C1 segment of cervical spinal cord (tissue), 14 donors: ENCODE data around the gene CORO2A.

Experiments
- DNase-seq, 14 donors: peaks; one replicate each; lab custom pipeline; 2025; lab: John Stamatoyannopoulos, UW

CORO2A gene

GRCh38 chr9:98219794-98220370, 27.4 kb upstream of the CORO2A start:
- DNase-seq, result no peak

- DNase-seq, result no peak
Measured at GRCh38 chr9:98219364-98219716, 26.9 kb upstream of the CORO2A start.

DNA sequence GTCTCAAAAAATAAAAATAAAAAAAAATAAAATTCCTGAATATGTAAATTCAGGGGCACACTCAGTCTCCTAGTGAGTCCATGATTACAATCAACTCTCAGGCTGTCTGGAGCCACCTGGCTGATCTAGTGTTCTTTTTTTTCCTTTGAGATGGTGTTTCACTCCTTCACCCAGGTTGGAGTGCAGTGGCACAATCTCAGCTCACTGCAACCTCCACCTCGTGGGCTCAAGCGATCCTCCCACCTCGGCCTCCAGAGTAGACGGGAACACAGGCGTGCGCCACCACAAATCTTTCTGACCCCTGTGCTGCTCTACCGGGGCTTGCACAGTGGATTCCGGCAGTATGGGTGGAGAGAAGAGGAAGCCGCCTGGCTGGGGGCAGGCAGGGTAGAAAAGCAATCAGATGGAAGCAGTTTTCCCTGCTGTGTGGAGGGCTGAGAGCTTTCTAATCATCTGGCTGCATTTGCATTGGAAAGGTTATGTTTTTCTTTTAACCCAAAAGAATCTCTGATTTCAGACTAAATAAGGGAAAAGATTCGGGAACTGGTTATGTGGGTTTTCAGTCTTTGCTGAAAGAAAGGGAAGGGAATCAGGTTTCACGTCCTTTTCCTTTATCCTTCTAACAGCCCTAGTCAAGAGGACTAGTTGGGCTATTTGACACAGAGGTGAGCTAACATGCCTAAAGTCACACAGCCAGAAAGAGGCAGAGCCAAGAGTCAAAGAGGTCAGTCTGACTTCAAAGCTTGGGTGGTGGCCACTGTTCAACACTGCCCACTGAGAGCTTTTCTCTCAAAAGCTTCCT, 26.3 kb upstream of the CORO2A start:
- no peak for DNase-seq

GRCh38 chr9:98217255-98217654, 24.8 kb upstream of the CORO2A start:
- DNase-seq, result no peak

GRCh38 chr9:98216391-98216790, 24.0 kb upstream of the CORO2A start:
- no peak for DNase-seq

DNA sequence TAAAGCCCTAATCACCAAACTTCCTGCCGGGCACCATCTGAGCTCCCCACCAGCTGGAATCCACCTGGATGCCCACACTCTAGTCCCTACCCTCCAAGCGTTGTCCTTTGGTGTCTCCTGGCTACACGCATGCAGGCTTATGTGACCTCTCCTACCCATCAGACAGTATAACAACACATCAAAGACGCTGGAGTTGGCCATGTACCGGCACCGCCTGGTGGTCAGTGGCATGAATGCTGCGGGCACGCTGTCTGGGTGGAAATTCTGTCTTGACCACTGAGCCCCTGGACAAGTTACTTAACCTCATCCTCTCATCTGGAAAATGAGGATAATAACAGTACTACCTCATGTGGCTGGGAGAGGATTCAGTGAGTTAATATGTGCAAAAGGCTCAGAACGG, 23.4 kb upstream of the CORO2A start:
- no peak for DNase-seq

- no peak for DNase-seq
Measured at GRCh38 chr9:98215271-98215670, 22.8 kb upstream of the CORO2A start.

DNA sequence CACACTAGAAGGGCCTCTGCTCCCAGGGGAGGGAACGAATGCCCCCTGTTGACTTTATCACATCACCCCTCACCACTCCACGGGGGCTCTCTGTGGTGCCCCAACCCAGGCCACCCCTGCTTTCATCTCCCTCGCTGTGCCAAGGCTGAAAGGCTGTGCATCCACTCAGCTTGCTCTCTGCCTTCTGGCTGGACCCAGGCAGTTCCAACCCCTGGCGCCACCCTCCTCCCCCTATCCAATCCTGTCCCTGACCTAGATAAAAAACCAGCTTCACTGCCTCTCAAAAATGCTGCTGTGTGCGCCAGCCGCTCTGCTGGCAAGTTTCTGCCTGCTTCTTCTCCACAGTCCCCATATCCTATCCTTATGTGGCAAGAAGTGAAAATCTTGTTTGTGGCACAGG, 22.4 kb upstream of the CORO2A start:
- peak in 3 of 14 donors; percentile 7 to 10 (median 9) for DNase-seq

DNA sequence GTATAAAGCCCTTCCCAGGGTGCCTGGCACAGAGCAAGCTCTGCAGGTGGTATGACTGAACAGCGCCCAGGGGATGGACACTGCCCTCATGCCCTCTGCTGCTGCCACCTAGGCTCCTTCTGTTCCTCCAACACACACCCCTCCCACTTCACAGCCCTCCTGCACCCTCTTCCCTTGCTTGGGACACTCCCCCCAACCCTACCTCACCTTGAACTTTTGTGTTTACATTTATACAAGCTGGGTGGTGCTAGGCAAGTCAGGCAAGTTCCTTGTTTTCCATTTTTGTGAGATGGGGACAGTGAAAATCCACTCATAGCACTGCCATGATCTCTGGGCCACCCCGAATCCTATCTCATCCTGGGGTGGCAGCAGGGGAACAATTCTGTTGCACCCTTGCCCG, 18.8 kb upstream of the CORO2A start:
- no peak for DNase-seq

DNA sequence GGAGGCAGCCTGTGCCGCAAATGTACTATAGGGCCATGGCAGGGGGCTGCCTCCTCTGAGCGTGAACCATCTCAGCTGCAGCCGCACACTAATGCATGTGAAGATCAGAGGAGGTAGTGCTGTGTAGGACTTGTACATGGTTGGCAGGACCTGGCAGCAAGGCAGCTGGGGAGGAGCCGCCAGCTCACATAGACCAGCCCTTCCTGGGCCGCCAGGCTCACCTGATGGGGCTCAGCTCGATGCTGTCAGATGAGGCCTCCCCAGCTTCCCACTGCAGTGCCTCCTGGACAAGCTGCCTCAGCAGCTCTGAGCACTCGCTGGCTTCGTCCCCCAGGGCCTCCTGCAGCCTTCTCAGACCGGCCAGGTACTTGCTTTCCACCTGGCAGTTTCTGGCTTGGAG, 18.0 kb upstream of the CORO2A start:
- DNase-seq, result no peak

GRCh38 chr9:98209530-98209929, 17.1 kb upstream of the CORO2A start:
- no peak for DNase-seq

GRCh38 chr9:98208635-98209034, 16.2 kb upstream of the CORO2A start:
- no peak for DNase-seq

GRCh38 chr9:98207606-98208005, 15.2 kb upstream of the CORO2A start:
- no peak for DNase-seq

DNA sequence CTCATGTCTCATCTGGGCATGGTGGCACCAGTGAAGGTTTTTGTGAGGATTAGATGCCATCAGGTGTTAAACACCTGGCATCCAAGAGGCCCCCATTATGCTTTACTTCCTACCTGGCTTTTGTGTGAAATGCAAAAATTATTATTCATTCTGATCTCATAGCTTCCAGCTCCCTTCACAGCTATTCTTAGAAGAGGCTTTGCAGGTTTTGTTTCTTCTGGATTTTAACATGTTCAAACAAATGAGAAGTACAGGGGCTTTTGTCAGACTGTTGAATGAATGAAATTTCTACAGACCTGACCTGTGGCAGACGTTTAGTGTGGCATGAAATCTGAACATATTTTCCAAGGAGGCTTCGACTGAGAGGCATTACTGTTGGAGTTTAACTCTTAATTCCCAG, 14.3 kb upstream of the CORO2A start:
- DNase-seq, result no peak

DNA sequence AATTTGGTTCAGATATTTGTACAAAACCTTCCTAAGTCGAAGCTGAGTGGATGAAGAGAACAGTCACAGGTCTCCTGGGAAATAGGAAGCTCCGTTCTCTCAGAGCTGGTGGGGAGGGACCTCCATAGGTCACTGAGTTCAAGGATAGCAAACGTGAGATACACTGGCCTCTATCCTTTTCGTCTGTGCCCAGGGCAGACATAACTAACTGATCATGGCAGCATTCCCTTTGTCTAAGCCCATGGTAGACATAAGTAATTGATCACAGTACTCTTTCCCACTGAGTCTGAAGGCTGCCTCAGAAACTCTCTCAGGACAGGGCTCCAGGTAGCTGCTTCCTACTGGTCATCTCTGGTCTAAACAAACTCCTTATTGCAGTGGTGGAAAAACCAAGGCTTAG, 12.3 kb upstream of the CORO2A start:
- DNase-seq, result no peak

GRCh38 chr9:98203153-98203552, 10.7 kb upstream of the CORO2A start:
- DNase-seq, result no peak

GRCh38 chr9:98202252-98202651, 9.8 kb upstream of the CORO2A start:
- DNase-seq, result no peak

DNA sequence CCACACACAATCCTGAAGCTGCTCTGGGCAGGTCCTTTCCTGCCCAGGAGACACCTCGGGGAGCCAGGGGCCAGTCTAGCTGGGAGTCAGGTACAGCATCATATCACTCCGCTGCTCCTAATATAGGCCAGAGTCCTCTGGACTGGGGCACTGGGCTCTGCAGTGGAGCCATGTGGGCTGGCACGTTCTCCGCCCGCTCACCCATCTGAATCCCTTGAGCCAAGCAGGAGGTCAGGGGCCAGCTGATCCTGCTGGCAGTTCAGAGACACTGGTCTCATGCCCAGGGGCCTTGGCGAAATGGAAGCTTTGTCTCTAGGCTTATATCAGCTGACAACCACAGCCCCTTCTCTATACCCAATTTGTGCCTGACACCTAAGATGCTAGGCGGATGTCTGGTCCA, 9.3 kb upstream of the CORO2A start:
- DNase-seq, result no peak

DNA sequence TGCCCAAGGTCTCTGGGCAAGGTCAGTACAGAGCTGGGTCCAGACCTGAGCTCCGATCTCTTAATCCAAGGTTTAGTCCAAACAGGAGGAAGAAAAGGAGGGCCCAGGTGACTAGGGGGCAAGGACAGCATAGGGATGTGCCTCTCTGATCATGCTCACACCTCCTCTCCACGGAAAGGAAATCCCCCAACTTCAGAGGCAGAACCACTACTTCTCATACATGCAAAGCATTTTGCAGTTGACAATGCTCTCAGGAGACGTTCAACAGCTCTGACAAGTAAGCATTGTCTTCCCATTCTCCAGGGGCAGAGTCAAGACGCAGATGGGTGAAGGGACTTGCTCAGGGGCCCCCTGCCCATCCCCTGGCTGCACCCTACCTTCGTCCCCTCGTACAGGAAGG, 8.7 kb upstream of the CORO2A start:
- DNase-seq, result no peak

- no peak for DNase-seq
Measured at GRCh38 chr9:98199388-98200033, 7.1 kb upstream of the CORO2A start.

- DNase-seq, result no peak
Measured at GRCh38 chr9:98195671-98196070, 3.2 kb upstream of the CORO2A start.

- DNase-seq, result no peak
Measured at GRCh38 chr9:98193336-98193944, 1.0 kb upstream of the CORO2A start.
